Panc1 (cell line): ENCODE results near the gene HACD2. TPM values are rescaled to one million over a fixed set of nuclear protein-coding genes. Genes with fewer than 3 reads are reported as not detected.

Source experiments
- ATAC-seq: fragments of 200-7000 bp; cut with Tn5 transposase; 2 replicates; pipeline ENCODE4 v1.9.1; 2020; ENCODE audit warnings: mild to moderate bottlenecking, moderate library complexity
- BruUV-seq: library from RNA; stranded (reverse); fragments of 400-500 nt; replicated peaks from 2 replicates; lab custom pipeline; 2021; lab: Mats Ljungman, UMichigan
- CTCF ChIA-PET: fragments of 300-600 bp; sonication (Branson Sonifier 250); formaldehyde crosslinking; loops from one replicate; lab custom pipeline; 2022; ENCODE audit warnings: antibody characterized with exemption; lab: Charles Lee
- POLR2A ChIA-PET: fragments of 300-600 bp; sonication (Branson Sonifier 250); formaldehyde crosslinking; loops from one replicate; lab custom pipeline; 2022; ENCODE audit warnings: antibody characterized with exemption; lab: Charles Lee
- DNase-seq: peaks from one replicate; pipeline ENCODE4 v3.0.0-alpha.2; 2010; ENCODE audit warnings: low read depth, low spot score
- H3K27ac ChIP-seq: 2 replicates; pipeline ENCODE4 v1.5.1; 2011; ENCODE audit warnings: mild to moderate bottlenecking, low read length, inconsistent platforms
- H3K27me3 ChIP-seq: fragments of 200-500 bp; sonication (Bioruptor generic); 2 replicates; pipeline ENCODE4 v1.6.0; 2014; ENCODE audit warnings: low read length, inconsistent platforms; ENCODE audit not compliant: control insufficient read depth, insufficient read depth
- H3K36me3 ChIP-seq: fragments of 200-500 bp; sonication (Bioruptor generic); 2 replicates; pipeline ENCODE4 v1.5.1; 2014; ENCODE audit warnings: inconsistent platforms, mild to moderate bottlenecking, low read length, moderate library complexity; ENCODE audit not compliant: control insufficient read depth, insufficient read depth
- H3K4me1 ChIP-seq: 2 replicates; pipeline ENCODE4 v1.5.1; 2011; ENCODE audit warnings: inconsistent platforms, mild to moderate bottlenecking, low read length, moderate library complexity; ENCODE audit not compliant: control insufficient read depth, insufficient read depth
- H3K4me3 ChIP-seq, 2 experiments: 2 replicates each; pipeline ENCODE4 v1.5.1; 2011 to 2012; ENCODE audit warnings: low read depth in 2 of 2, low read length in 2 of 2, mild to moderate bottlenecking in 2 of 2, inconsistent platforms in 1 of 2, moderate library complexity in 1 of 2
- H3K9me3 ChIP-seq: fragments of 200-500 bp; sonication (Bioruptor generic); 2 replicates; pipeline ENCODE4 v1.5.1; 2014; ENCODE audit warnings: low read depth, mild to moderate bottlenecking, inconsistent platforms, low read length, moderate library complexity; ENCODE audit not compliant: control insufficient read depth, insufficient read depth
- CTCF ChIP-seq: fragments of 450-650 bp; IDR thresholded peaks from 2 replicates; pipeline ENCODE4 v1.5.1; 2017; ENCODE audit warnings: mild to moderate bottlenecking
- POLR2AphosphoS5 ChIP-seq: IDR thresholded peaks from 2 replicates; pipeline ENCODE4 v1.6.1; 2012; ENCODE audit warnings: mild to moderate bottlenecking, low read depth, low read length, moderate library complexity
- REST ChIP-seq, 2 experiments: IDR thresholded peaks; 2 replicates each; pipeline ENCODE4 v1.6.1; 2011 to 2012; ENCODE audit warnings: low read depth in 2 of 2, control low read depth in 1 of 2, low read length in 1 of 2, mild to moderate bottlenecking in 1 of 2, moderate library complexity in 1 of 2; ENCODE audit not compliant: insufficient read depth in 1 of 2
- SIN3A ChIP-seq: IDR thresholded peaks from 2 replicates; pipeline ENCODE4 v1.6.1; 2012; ENCODE audit warnings: low read depth, mild to moderate bottlenecking, low read length, moderate library complexity, borderline replicate concordance; ENCODE audit not compliant: insufficient read depth
- TCF7L2 ChIP-seq: IDR thresholded peaks from 2 replicates; pipeline ENCODE4 v1.6.1; 2011; ENCODE audit warnings: mild to moderate bottlenecking, low read depth, low read length, inconsistent platforms
- in situ Hi-C: cut with HindIII; loops from 2 replicates; pipeline ENCODE4 v1.10.0; 2016; ENCODE audit warnings: low sequenced_read_pairs, low pct_unique_long_range_greater_than_20kb
- intact Hi-C: fragments of 100-400 bp; cut with micrococcal nuclease; formaldehyde crosslinking; loops from one replicate; pipeline ENCODE4 v1.10.0; 2022; ENCODE audit not compliant: unreplicated experiment
- total RNA-seq: library from RNA; stranded (reverse); gene quantifications from one replicate; pipeline ENCODE4 v1.2.1, GENCODE V29; 2021; ENCODE audit not compliant: unreplicated experiment

Gene HACD2
- total RNA-seq, 1 experiment from 2014 or later = 58.6 TPM

- BruUV-seq = no TSS peak
- H3K36me3 ChIP-seq = no peaks in the 10 kb centered on the region
- intact Hi-C loops = no loop called here
- ATAC-seq (no peak), DNase-seq (no peak)
- no peaks in the 10 kb centered on the region for H3K27me3 ChIP-seq
- no peaks in the 10 kb centered on the region for H3K9me3 ChIP-seq
- H3K4me3 ChIP-seq = no peak overlapping the region
- in situ Hi-C loops = no loop called here
- H3K27ac ChIP-seq = no peak overlapping the region
- TF ChIP-seq POLR2AphosphoS5 (no peak), REST (IDR thresholded peaks at IDR 0.05; ENCODE audit: insufficient read depth in 1 of 2, low read depth in 2 of 2, low read length in 1 of 2) (no peak), TCF7L2 (no peak), CTCF (no peak), SIN3A (no peak)
- H3K4me1 ChIP-seq = 0 out of 2 replicates have a peak, but pooled peaks cover 5% of the 10 kb centered on the region
- POLR2A ChIA-PET = no interaction called here
- CTCF ChIA-PET = no interaction called here
Observed at GRCh38 chr3:123629747-123630047, 44.8 kb upstream of the HACD2 start.

GRCh38 chr3:123628996-123629746 is 44.3 kb upstream of the HACD2 start:
- Histone ChIP-seq H3K36me3 (no peaks in the 10 kb centered on the region), H3K27ac (no peak overlapping the region), H3K27me3 (no peaks in the 10 kb centered on the region), H3K9me3 (no peaks in the 10 kb centered on the region), H3K4me3 (no peak overlapping the region), H3K4me1 (0 out of 2 replicates have a peak, but pooled peaks cover 5% of the 10 kb centered on the region)
- BruUV-seq = no TSS peak
- ChIA-PET CTCF (interaction anchor here (1.0 kb wide), 1 partner anchor 13 kb away, joined by 3 read pairs; no protein-coding TSS in a partner anchor), POLR2A (no interaction called here)
- in situ Hi-C loops = no loop called here
- intact Hi-C loops = no loop called here
- TF ChIP-seq TCF7L2 (no peak), SIN3A (no peak), REST (IDR thresholded peaks at IDR 0.05; ENCODE audit: insufficient read depth in 1 of 2, low read depth in 2 of 2, low read length in 1 of 2) (no peak), CTCF (no peak), POLR2AphosphoS5 (no peak)
- DNase-seq (no peak), ATAC-seq (no peak)
